ENCODE data around the gene MOXD1. TPM values are rescaled to one million over a fixed set of nuclear protein-coding genes. Genes with fewer than 3 reads are reported as not detected.

The MOXD1 gene
- total and polyA plus RNA-seq, 2 of the 8 experiments (the other 6 are each of a cell fraction or from before 2014, with no cell fraction given): 1.6 to 3.5 TPM

DNA sequence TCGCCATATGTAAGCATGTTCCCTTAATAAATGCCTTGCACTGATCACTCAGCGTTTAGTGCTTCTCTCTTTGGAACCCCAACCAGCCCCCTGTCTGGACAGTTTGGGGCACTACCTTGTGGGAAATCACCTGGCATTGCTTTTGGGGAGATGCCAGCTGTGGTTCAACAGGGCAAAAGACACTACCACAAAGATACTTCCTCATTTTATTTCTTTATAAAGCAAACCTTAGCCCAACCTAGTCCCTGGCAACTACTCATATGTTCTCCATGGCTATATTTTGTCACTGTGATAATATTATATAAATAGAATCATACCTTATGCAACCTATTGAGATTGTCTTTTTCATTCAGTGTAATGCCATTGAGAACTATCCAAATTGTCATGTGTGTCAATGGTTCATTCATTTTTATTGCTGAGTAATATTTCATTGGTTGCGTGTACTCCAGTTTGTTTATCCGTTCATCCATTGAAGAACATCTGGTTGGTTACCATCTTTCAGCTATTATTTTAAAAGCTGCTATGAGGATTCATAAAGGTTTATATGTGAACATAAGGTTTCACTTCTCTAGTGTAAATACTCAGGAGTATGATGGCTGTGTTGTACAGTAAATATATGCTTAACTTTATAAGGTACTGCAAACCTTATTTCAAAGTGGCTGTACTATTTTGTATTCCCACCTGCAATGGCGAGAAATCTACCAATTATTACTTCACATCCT is 114.8 kb downstream of the MOXD1 start:
- ChIA-PET POLR2A (ENCODE audit: partially characterized antibody) (no interaction called here), CTCF (ENCODE audit: partially characterized antibody) (interaction anchor here (0.6 to 1.9 kb wide), 7 partner anchors 10 to 368 kb away, joined by 3 to 6 read pairs (median 3); no protein-coding TSS in a partner anchor)
- no peak overlapping the region for H3K4me3 ChIP-seq (ENCODE audit: extremely low read depth in 1 of 4, insufficient read depth in 2 of 4, low read depth in 3 of 4, low read length in 4 of 4)
- H3K9me3 ChIP-seq (ENCODE audit: insufficient read depth in 2 of 2, low read depth in 1 of 2, low read length in 1 of 2): no peaks in the 10 kb centered on the region
- no peak overlapping the region for H3K23ac ChIP-seq (ENCODE audit: insufficient read length)
- no peak overlapping the region for H3K9ac ChIP-seq (replicated peaks in 1 of 4; ENCODE audit: extremely low read depth in 1 of 4, low read depth in 3 of 4, low read length in 3 of 4)
- no peak overlapping the region for H3K4ac ChIP-seq (replicated peaks; ENCODE audit: insufficient read length, low read depth, low read length)
- no peak overlapping the region for H4K8ac ChIP-seq (ENCODE audit: extremely low read depth, insufficient read depth, low read length)
- FAIRE-seq (no peak), DNase-seq (ENCODE audit: low read depth in 1 of 2, low spot score in 2 of 2) (no peak)
- no peaks in the 10 kb centered on the region for H3K79me2 ChIP-seq (ENCODE audit: control insufficient read depth in 1 of 2, insufficient read depth in 2 of 2, low read length in 2 of 2)
- H4K20me1 ChIP-seq (replicated peaks in 1 of 2; ENCODE audit: control insufficient read depth in 1 of 2, insufficient read depth in 2 of 2, low read length in 2 of 2): no peaks in the 10 kb centered on the region
- H3K27me3 ChIP-seq (replicated peaks in 1 of 4; ENCODE audit: control insufficient read depth in 3 of 4, extremely low read depth in 1 of 4, insufficient read depth in 3 of 4, low read length in 3 of 4): no peaks in the 10 kb centered on the region
- H2BK20ac ChIP-seq (ENCODE audit: low read length): no peak overlapping the region
- WGBS, 2 experiments (ENCODE audit: extremely low coverage in 1 of 2, insufficient coverage in 1 of 2, insufficient read length in 1 of 2, insufficient replicate concordance in 2 of 2, low coverage in 1 of 2, low lambda C conversion rate in 2 of 2, missing lambda C conversion rate in 1 of 2): 88% methylated on average over 5 of the region's 5 CpGs; no CpG with 5 or more reads in 1 of the 2 experiments
- TF ChIP-seq POLR2A (IDR thresholded peaks at IDR 0.05; ENCODE audit: control extremely low read depth in 1 of 2, low read depth in 2 of 2, low read length in 2 of 2) (no peak), RAD21 (IDR thresholded peaks at IDR 0.05 in 1 of 2, conservative IDR thresholded peaks at IDR 0.05 in 1 of 2; ENCODE audit: low read depth in 2 of 2, low read length in 2 of 2) (no peak), RBBP5 (IDR thresholded peaks at IDR 0.05; ENCODE audit: borderline replicate concordance, low read depth, low read length) (no peak), TEAD4 (IDR thresholded peaks at IDR 0.05; ENCODE audit: low read depth, low read length) (no peak), PHF8 (conservative IDR thresholded peaks at IDR 0.05; ENCODE audit: low read depth, low read length) (no peak), MAFK (IDR thresholded peaks at IDR 0.05; ENCODE audit: low read depth, low read length) (no peak), ASH2L (IDR thresholded peaks at IDR 0.05; ENCODE audit: low read length) (no peak)
- TF ChIP-seq, protein P1, sequence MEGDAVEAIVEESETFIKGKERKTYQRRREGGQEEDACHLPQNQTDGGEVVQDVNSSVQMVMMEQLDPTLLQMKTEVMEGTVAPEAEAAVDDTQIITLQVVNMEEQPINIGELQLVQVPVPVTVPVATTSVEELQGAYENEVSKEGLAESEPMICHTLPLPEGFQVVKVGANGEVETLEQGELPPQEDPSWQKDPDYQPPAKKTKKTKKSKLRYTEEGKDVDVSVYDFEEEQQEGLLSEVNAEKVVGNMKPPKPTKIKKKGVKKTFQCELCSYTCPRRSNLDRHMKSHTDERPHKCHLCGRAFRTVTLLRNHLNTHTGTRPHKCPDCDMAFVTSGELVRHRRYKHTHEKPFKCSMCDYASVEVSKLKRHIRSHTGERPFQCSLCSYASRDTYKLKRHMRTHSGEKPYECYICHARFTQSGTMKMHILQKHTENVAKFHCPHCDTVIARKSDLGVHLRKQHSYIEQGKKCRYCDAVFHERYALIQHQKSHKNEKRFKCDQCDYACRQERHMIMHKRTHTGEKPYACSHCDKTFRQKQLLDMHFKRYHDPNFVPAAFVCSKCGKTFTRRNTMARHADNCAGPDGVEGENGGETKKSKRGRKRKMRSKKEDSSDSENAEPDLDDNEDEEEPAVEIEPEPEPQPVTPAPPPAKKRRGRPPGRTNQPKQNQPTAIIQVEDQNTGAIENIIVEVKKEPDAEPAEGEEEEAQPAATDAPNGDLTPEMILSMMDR (IDR thresholded peaks at IDR 0.05; ENCODE audit: control extremely low read depth in 1 of 3, insufficient read depth in 1 of 3, low read depth in 1 of 3, low read length in 3 of 3): no peak
- TF ChIP-seq, protein P2, sequence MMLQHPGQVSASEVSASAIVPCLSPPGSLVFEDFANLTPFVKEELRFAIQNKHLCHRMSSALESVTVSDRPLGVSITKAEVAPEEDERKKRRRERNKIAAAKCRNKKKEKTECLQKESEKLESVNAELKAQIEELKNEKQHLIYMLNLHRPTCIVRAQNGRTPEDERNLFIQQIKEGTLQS (IDR thresholded peaks at IDR 0.05; ENCODE audit: insufficient read depth, low read depth, low read length): no peak
- H3K23me2 ChIP-seq (ENCODE audit: low read depth, low read length): no peaks in the 10 kb centered on the region
- no peak overlapping the region for H3K4me2 ChIP-seq (ENCODE audit: insufficient read depth in 1 of 2, low read depth in 2 of 2, low read length in 2 of 2)
- H2BK15ac ChIP-seq (ENCODE audit: low read length): no peak overlapping the region
- H3K56ac ChIP-seq (replicated peaks; ENCODE audit: insufficient read length, low read depth, low read length): no peak overlapping the region
- H3K36me3 ChIP-seq (ENCODE audit: control insufficient read depth in 2 of 4, insufficient read depth in 4 of 4, low read length in 3 of 4): no peaks in the 10 kb centered on the region
- H3K79me1 ChIP-seq (ENCODE audit: low read depth, low read length): no peaks in the 10 kb centered on the region
- no peak overlapping the region for H4K5ac ChIP-seq (ENCODE audit: insufficient read length, low read depth, low read length)
- no peak overlapping the region for H3K27ac ChIP-seq (ENCODE audit: low read depth, low read length)
- H2BK120ac ChIP-seq (replicated peaks; ENCODE audit: low read depth, low read length): no peak overlapping the region
- no peak overlapping the region for H4K91ac ChIP-seq (replicated peaks; ENCODE audit: insufficient read length, low read length)
- no peak overlapping the region for H2BK5ac ChIP-seq (ENCODE audit: low read depth, low read length)
- H3K4me1 ChIP-seq (replicated peaks in 1 of 4; ENCODE audit: control insufficient read depth in 3 of 4, insufficient read depth in 4 of 4, low read length in 3 of 4): no peaks in the 10 kb centered on the region
- H3K14ac ChIP-seq (ENCODE audit: insufficient read length): no peak overlapping the region
- H2AFZ ChIP-seq (ENCODE audit: low read length): no peak overlapping the region
- H2AK5ac ChIP-seq (ENCODE audit: low read depth, low read length): no peak overlapping the region
- H3K18ac ChIP-seq (ENCODE audit: extremely low read depth, low read length): no peak overlapping the region
- no peak overlapping the region for H2BK12ac ChIP-seq (ENCODE audit: low read depth, low read length)
